ENCODE results near the gene SLC6A3.

DNA sequence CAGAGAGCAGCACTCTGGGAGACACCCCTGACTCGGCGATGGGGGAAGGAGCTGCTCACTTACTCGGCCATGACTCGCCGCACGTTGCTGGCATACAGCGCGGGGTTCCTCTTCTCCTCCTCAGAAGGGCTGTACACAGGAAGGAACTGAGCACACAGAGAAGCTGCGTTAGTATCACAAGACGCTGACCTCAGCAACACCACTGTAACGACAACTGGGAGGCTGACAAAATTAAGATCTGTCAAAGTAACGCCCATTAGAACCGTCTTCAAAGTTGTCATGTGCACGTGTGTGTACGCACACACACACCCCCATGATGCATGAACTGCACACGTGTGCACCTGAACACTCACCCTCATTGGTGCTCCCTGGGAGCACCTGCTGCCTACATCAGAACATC, 32.1 kb upstream of the SLC6A3 start:
- TF ChIP-seq CEBPB (IDR thresholded peaks at IDR 0.05; ENCODE audit: borderline replicate concordance, low read depth, low read length) = no peak
- TF ChIP-seq CAMTA2 (CRISPR knock-in tag; IDR thresholded peaks at IDR 0.05; ENCODE audit: borderline replicate concordance) = no peak
- TF ChIP-seq, protein P1, sequence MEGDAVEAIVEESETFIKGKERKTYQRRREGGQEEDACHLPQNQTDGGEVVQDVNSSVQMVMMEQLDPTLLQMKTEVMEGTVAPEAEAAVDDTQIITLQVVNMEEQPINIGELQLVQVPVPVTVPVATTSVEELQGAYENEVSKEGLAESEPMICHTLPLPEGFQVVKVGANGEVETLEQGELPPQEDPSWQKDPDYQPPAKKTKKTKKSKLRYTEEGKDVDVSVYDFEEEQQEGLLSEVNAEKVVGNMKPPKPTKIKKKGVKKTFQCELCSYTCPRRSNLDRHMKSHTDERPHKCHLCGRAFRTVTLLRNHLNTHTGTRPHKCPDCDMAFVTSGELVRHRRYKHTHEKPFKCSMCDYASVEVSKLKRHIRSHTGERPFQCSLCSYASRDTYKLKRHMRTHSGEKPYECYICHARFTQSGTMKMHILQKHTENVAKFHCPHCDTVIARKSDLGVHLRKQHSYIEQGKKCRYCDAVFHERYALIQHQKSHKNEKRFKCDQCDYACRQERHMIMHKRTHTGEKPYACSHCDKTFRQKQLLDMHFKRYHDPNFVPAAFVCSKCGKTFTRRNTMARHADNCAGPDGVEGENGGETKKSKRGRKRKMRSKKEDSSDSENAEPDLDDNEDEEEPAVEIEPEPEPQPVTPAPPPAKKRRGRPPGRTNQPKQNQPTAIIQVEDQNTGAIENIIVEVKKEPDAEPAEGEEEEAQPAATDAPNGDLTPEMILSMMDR (CRISPR knock-in tag; IDR thresholded peaks at IDR 0.05) = no peak
- TF ChIP-seq SETDB1 (CRISPR knock-in tag; IDR thresholded peaks at IDR 0.05; ENCODE audit: borderline replicate concordance) = no peak
- no peak for TF ChIP-seq ZNF549 (CRISPR knock-in tag; IDR thresholded peaks at IDR 0.05)
- no peak for TF ChIP-seq SMC3 (IDR thresholded peaks at IDR 0.05; ENCODE audit: low read length)
- TF ChIP-seq, protein P2, sequence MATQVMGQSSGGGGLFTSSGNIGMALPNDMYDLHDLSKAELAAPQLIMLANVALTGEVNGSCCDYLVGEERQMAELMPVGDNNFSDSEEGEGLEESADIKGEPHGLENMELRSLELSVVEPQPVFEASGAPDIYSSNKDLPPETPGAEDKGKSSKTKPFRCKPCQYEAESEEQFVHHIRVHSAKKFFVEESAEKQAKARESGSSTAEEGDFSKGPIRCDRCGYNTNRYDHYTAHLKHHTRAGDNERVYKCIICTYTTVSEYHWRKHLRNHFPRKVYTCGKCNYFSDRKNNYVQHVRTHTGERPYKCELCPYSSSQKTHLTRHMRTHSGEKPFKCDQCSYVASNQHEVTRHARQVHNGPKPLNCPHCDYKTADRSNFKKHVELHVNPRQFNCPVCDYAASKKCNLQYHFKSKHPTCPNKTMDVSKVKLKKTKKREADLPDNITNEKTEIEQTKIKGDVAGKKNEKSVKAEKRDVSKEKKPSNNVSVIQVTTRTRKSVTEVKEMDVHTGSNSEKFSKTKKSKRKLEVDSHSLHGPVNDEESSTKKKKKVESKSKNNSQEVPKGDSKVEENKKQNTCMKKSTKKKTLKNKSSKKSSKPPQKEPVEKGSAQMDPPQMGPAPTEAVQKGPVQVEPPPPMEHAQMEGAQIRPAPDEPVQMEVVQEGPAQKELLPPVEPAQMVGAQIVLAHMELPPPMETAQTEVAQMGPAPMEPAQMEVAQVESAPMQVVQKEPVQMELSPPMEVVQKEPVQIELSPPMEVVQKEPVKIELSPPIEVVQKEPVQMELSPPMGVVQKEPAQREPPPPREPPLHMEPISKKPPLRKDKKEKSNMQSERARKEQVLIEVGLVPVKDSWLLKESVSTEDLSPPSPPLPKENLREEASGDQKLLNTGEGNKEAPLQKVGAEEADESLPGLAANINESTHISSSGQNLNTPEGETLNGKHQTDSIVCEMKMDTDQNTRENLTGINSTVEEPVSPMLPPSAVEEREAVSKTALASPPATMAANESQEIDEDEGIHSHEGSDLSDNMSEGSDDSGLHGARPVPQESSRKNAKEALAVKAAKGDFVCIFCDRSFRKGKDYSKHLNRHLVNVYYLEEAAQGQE (IDR thresholded peaks at IDR 0.05; ENCODE audit: borderline replicate concordance in 1 of 2, low read depth in 1 of 2, low read length in 2 of 2) = no peak
- no peak for TF ChIP-seq SOX6 (IDR thresholded peaks at IDR 0.05)
- TF ChIP-seq SOX6 (CRISPR knock-in tag; IDR thresholded peaks at IDR 0.05) = no peak
- TF ChIP-seq ZBTB38 (CRISPR knock-in tag; IDR thresholded peaks at IDR 0.05) = no peak
- TF ChIP-seq CREB3 (CRISPR knock-in tag; IDR thresholded peaks at IDR 0.05) = no peak
- no peak for TF ChIP-seq ZNF274 (CRISPR knock-in tag; IDR thresholded peaks at IDR 0.05)
- no peak for TF ChIP-seq ZNF749 (CRISPR knock-in tag; IDR thresholded peaks at IDR 0.05; ENCODE audit: borderline replicate concordance)
